SK-N-SH (cell line): Measurements from ENCODE around the gene AUH.

Experiments used
- CHD2 ChIP-seq: fragments of 150-350 bp; IDR thresholded peaks from 2 replicates; pipeline ENCODE4 v1.6.1; 2018; ENCODE audit warnings: low read length; ENCODE audit not compliant: partially characterized antibody
- EP300 ChIP-seq, 2 experiments: IDR thresholded peaks; 2 replicates each; pipeline versions ENCODE4 v1.4.0 to v1.6.1; 2012; ENCODE audit warnings: borderline replicate concordance in 1 of 2, low read depth in 1 of 2, low read length in 1 of 2
- EZH2phosphoT487 ChIP-seq: fragments of 200-600 bp; sonication (generic); IDR thresholded peaks from 2 replicates; pipeline ENCODE4 v1.6.1; 2017; ENCODE audit warnings: low read depth, mixed run types, mild to moderate bottlenecking, antibody characterized with exemption, moderate library complexity, borderline replicate concordance
- FOSL2 ChIP-seq: IDR thresholded peaks from 2 replicates; pipeline ENCODE4 v1.4.0; 2012; ENCODE audit warnings: low read depth, mild to moderate bottlenecking, moderate library complexity, borderline replicate concordance
- FOXJ3 ChIP-seq: sonication (generic); formaldehyde crosslinking; IDR thresholded peaks from 2 replicates; pipeline ENCODE4 v1.5.1; 2020; ENCODE audit warnings: mild to moderate bottlenecking, missing genetic modification reagents
- IRF3 ChIP-seq: fragments of 150-350 bp; IDR thresholded peaks from 2 replicates; pipeline ENCODE4 v1.6.1; 2016; ENCODE audit warnings: mild to moderate bottlenecking, low read depth, low read length
- JUND ChIP-seq: IDR thresholded peaks from 2 replicates; pipeline ENCODE4 v1.4.0; 2012
- POLR2AphosphoS5 ChIP-seq: IDR thresholded peaks from 2 replicates; pipeline ENCODE4 v1.6.1; 2012; ENCODE audit warnings: low read depth, low read length
- REST ChIP-seq: IDR thresholded peaks from 2 replicates; pipeline ENCODE4 v1.6.1; 2012; ENCODE audit warnings: mild to moderate bottlenecking, low read depth, low read length, moderate library complexity
- RFX5 ChIP-seq: IDR thresholded peaks from 2 replicates; pipeline ENCODE4 v1.6.1; 2012; ENCODE audit warnings: mild to moderate bottlenecking, improper control_type of control experiment, low read length
- RXRA ChIP-seq: IDR thresholded peaks from 2 replicates; pipeline ENCODE4 v1.4.0; 2012; ENCODE audit warnings: low read depth, mild to moderate bottlenecking, borderline replicate concordance
- SMC3 ChIP-seq: IDR thresholded peaks from 2 replicates; pipeline ENCODE4 v1.6.1; 2012; ENCODE audit warnings: low read depth, low read length, improper control_type of control experiment
- TAF1 ChIP-seq: IDR thresholded peaks from 2 replicates; pipeline ENCODE4 v1.6.1; 2012; ENCODE audit warnings: low read depth, mild to moderate bottlenecking, low read length, moderate library complexity, borderline replicate concordance
- TF ChIP-seq, protein P1 (sequence below): fragments of 200-600 bp; sonication (generic); IDR thresholded peaks from 2 replicates; pipeline ENCODE4 v1.6.1; 2017; ENCODE audit warnings: antibody characterized with exemption, mild to moderate bottlenecking, moderate library complexity

- TF ChIP-seq, protein P1, sequence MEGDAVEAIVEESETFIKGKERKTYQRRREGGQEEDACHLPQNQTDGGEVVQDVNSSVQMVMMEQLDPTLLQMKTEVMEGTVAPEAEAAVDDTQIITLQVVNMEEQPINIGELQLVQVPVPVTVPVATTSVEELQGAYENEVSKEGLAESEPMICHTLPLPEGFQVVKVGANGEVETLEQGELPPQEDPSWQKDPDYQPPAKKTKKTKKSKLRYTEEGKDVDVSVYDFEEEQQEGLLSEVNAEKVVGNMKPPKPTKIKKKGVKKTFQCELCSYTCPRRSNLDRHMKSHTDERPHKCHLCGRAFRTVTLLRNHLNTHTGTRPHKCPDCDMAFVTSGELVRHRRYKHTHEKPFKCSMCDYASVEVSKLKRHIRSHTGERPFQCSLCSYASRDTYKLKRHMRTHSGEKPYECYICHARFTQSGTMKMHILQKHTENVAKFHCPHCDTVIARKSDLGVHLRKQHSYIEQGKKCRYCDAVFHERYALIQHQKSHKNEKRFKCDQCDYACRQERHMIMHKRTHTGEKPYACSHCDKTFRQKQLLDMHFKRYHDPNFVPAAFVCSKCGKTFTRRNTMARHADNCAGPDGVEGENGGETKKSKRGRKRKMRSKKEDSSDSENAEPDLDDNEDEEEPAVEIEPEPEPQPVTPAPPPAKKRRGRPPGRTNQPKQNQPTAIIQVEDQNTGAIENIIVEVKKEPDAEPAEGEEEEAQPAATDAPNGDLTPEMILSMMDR = no peak
- TF ChIP-seq REST (no peak), CHD2 (no peak), RFX5 (no peak), EZH2phosphoT487 (no peak), TAF1 (no peak), RXRA (no peak), IRF3 (no peak), FOXJ3 (CRISPR knock-in tag) (no peak), EP300 (IDR thresholded peaks at IDR 0.05; ENCODE audit: borderline replicate concordance in 1 of 2, low read depth in 1 of 2, low read length in 1 of 2) (no peak), SMC3 (no peak), JUND (no peak), FOSL2 (no peak), POLR2AphosphoS5 (no peak)
These were observed 72.5 kb downstream of the AUH start for GRCh38 chr9:91289244-91289643.
